GM12878 (cell line): ENCODE results near the gene FBXW9. TPM values are rescaled to one million over a fixed set of nuclear protein-coding genes. Genes with fewer than 3 reads are reported as not detected.

Experiments used
- BCLAF1 ChIP-seq: fragments of 450-650 bp; IDR thresholded peaks from 2 replicates; pipeline ENCODE4 v1.6.1; 2017; ENCODE audit warnings: antibody characterized with exemption, mild to moderate bottlenecking, moderate library complexity
- CHD1 ChIP-seq: IDR thresholded peaks from 2 replicates; pipeline ENCODE4 v1.6.1; 2012; ENCODE audit warnings: low read depth, low read length, improper control_type of control experiment
- GABPA ChIP-seq: IDR thresholded peaks from 2 replicates; pipeline ENCODE4 v1.6.1; 2014; ENCODE audit warnings: antibody characterized with exemption, low read depth, mild to moderate bottlenecking, inconsistent platforms
- HDAC2 ChIP-seq: fragments of 200-600 bp; sonication (generic); IDR thresholded peaks from 2 replicates; pipeline ENCODE4 v1.6.1; 2017
- HSF1 ChIP-seq: fragments of 150-350 bp; IDR thresholded peaks from 2 replicates; pipeline ENCODE4 v1.6.1; 2014; ENCODE audit warnings: mild to moderate bottlenecking, low read depth, low read length
- JUNB ChIP-seq: IDR thresholded peaks from 2 replicates; pipeline ENCODE4 v1.6.1; 2016; ENCODE audit warnings: antibody characterized with exemption, mild to moderate bottlenecking
- NR2C1 ChIP-seq: fragments of 450-650 bp; IDR thresholded peaks from 2 replicates; pipeline ENCODE4 v1.6.1; 2017; ENCODE audit warnings: antibody characterized with exemption, mild to moderate bottlenecking, moderate library complexity
- ZBTB33 ChIP-seq: fragments of 450-650 bp; IDR thresholded peaks from 2 replicates; pipeline ENCODE4 v1.6.1; 2017; ENCODE audit warnings: mild to moderate bottlenecking
- polyA plus RNA-seq, 11 experiments: library from polyadenylated mRNA; depleted of rRNA in 4 of 11; unstranded in 6 of 11; stranded (reverse) in 5 of 11; fragments of >200 nt; fragmentation: Nextera tagmentation in 4 of 11; fragmentation: Illumina TruSeq in 1 of 11; extraction: Ambion mirVana in 4 of 11; extraction: Trizol in 1 of 11; gene quantifications; 1 replicate in 1 of 11; 2 replicates in 10 of 11; pipeline versions ENCODE4 v1.2.1 to v1.2.3, GENCODE V29; 2011 to 2016; ENCODE audit warnings: inconsistent platforms in 2 of 11, missing spikeins in 2 of 11, low read depth in 1 of 11
- total RNA-seq, 4 experiments: library from RNA; depleted of rRNA in 3 of 4; stranded (reverse); fragments of >200 nt in 3 of 4; fragmentation: Illumina TruSeq in 1 of 4; extraction: Trizol in 1 of 4; gene quantifications; 2 replicates each; pipeline versions ENCODE4 v1.2.1 to v1.2.3, GENCODE V29; 2013 to 2021
- TF ChIP-seq, protein P1 (sequence below): fragments of 450-650 bp; formaldehyde crosslinking; IDR thresholded peaks from 2 replicates; pipeline ENCODE4 v1.4.0; 2022; ENCODE audit warnings: mild to moderate bottlenecking, moderate library complexity
- TF ChIP-seq, protein P2 (sequence below), 3 experiments: IDR thresholded peaks in 2 of 3; conservative IDR thresholded peaks in 1 of 3; 2 replicates each; pipeline ENCODE4 v1.5.1; 2011; ENCODE audit warnings: low read depth in 3 of 3, low read length in 3 of 3, mild to moderate bottlenecking in 3 of 3, control low read depth in 2 of 3, moderate library complexity in 2 of 3, inconsistent platforms in 1 of 3, mixed read lengths in 1 of 3; ENCODE audit not compliant: control insufficient read depth in 2 of 3, insufficient read depth in 1 of 3; ENCODE audit errors: extremely low read depth in 1 of 3

Gene FBXW9
- total and polyA plus RNA-seq, 10 of the 15 experiments (the other 5 are each of a cell fraction or from before 2014, with no cell fraction given) = 0.21 to 14.8 (median 7.3) TPM

GRCh38 chr19:12733369-12734214 lies 37.2 kb upstream of the FBXW9 start (continued):
- TF ChIP-seq, protein P1, sequence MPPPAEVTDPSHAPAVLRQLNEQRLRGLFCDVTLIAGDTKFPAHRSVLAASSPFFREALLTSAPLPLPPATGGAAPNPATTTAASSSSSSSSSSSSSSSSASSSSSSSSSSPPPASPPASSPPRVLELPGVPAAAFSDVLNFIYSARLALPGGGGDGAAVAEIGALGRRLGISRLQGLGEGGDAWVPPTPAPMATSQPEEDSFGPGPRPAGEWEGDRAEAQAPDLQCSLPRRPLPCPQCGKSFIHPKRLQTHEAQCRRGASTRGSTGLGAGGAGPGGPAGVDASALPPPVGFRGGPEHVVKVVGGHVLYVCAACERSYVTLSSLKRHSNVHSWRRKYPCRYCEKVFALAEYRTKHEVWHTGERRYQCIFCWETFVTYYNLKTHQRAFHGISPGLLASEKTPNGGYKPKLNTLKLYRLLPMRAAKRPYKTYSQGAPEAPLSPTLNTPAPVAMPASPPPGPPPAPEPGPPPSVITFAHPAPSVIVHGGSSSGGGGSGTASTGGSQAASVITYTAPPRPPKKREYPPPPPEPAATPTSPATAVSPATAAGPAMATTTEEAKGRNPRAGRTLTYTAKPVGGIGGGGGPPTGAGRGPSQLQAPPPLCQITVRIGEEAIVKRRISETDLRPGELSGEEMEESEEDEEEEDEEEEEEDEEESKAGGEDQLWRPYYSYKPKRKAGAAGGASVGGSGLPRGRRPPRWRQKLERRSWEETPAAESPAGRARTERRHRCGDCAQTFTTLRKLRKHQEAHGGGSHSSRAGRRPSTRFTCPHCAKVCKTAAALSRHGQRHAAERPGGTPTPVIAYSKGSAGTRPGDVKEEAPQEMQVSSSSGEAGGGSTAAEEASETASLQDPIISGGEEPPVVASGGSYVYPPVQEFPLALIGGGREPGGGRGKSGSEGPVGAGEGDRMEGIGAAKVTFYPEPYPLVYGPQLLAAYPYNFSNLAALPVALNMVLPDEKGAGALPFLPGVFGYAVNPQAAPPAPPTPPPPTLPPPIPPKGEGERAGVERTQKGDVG = no peak
- TF ChIP-seq HSF1 (no peak), JUNB (no peak), HDAC2 (no peak), NR2C1 (no peak), GABPA (no peak), CHD1 (no peak), ZBTB33 (no peak), BCLAF1 (no peak)
- TF ChIP-seq, protein P2, sequence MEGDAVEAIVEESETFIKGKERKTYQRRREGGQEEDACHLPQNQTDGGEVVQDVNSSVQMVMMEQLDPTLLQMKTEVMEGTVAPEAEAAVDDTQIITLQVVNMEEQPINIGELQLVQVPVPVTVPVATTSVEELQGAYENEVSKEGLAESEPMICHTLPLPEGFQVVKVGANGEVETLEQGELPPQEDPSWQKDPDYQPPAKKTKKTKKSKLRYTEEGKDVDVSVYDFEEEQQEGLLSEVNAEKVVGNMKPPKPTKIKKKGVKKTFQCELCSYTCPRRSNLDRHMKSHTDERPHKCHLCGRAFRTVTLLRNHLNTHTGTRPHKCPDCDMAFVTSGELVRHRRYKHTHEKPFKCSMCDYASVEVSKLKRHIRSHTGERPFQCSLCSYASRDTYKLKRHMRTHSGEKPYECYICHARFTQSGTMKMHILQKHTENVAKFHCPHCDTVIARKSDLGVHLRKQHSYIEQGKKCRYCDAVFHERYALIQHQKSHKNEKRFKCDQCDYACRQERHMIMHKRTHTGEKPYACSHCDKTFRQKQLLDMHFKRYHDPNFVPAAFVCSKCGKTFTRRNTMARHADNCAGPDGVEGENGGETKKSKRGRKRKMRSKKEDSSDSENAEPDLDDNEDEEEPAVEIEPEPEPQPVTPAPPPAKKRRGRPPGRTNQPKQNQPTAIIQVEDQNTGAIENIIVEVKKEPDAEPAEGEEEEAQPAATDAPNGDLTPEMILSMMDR (IDR thresholded peaks at IDR 0.05 in 2 of 3, conservative IDR thresholded peaks at IDR 0.05 in 1 of 3; ENCODE audit: control insufficient read depth in 2 of 3, extremely low read depth in 1 of 3, insufficient read depth in 1 of 3, low read depth in 3 of 3, low read length in 3 of 3) = peak; percentile 59 to 73 (median 72)
